ENCODE results near the gene F7.

F7 gene

GRCh38 chr13:113138792-113139551 lies 33.4 kb downstream of the F7 start:
- DNase-seq (ENCODE audit: low read depth in 3 of 3), result no peak

GRCh38 chr13:113139577-113139976 lies 34.0 kb downstream of the F7 start:
- DNase-seq (ENCODE audit: low read depth in 3 of 3), result no peak

- no peak for DNase-seq (ENCODE audit: low read depth in 3 of 3)
Measured at GRCh38 chr13:113140677-113141600, 35.3 kb downstream of the F7 start.

GRCh38 chr13:113141601-113141970 lies 36.0 kb downstream of the F7 start:
- DNase-seq (ENCODE audit: low read depth in 3 of 3), result no peak

GRCh38 chr13:113142876-113143275 lies 37.3 kb downstream of the F7 start:
- DNase-seq (ENCODE audit: low read depth in 3 of 3), result no peak

- DNase-seq (ENCODE audit: low read depth in 3 of 3), result no peak
Measured at GRCh38 chr13:113143466-113144254, 38.1 kb downstream of the F7 start.

GRCh38 chr13:113144255-113144629 lies 38.7 kb downstream of the F7 start:
- no peak for DNase-seq (ENCODE audit: low read depth in 3 of 3)

- DNase-seq (ENCODE audit: low read depth in 3 of 3), result no peak
Measured at GRCh38 chr13:113145496-113145895, 39.9 kb downstream of the F7 start.

- no peak for DNase-seq (ENCODE audit: low read depth in 3 of 3)
Measured at GRCh38 chr13:113145911-113146598, 40.5 kb downstream of the F7 start.

- no peak for DNase-seq (ENCODE audit: low read depth in 3 of 3)
Measured at GRCh38 chr13:113146750-113147149, 41.2 kb downstream of the F7 start.

- no peak for DNase-seq (ENCODE audit: low read depth in 3 of 3)
Measured at GRCh38 chr13:113147206-113147605, 41.6 kb downstream of the F7 start.

GRCh38 chr13:113148407-113148806 lies 42.8 kb downstream of the F7 start:
- no peak for DNase-seq (ENCODE audit: low read depth in 3 of 3)

- no peak for DNase-seq (ENCODE audit: low read depth in 3 of 3)
Measured at GRCh38 chr13:113148940-113149503, 43.4 kb downstream of the F7 start.

GRCh38 chr13:113149711-113150549 lies 44.3 kb downstream of the F7 start:
- no peak for DNase-seq (ENCODE audit: low read depth in 3 of 3)

GRCh38 chr13:113150550-113151365 lies 45.2 kb downstream of the F7 start:
- no peak for DNase-seq (ENCODE audit: low read depth in 3 of 3)

- no peak for DNase-seq (ENCODE audit: low read depth in 3 of 3)
Measured at GRCh38 chr13:113151745-113152690, 46.4 kb downstream of the F7 start.

- no peak for DNase-seq (ENCODE audit: low read depth in 3 of 3)
Measured at GRCh38 chr13:113152691-113152983, 47.0 kb downstream of the F7 start.

- DNase-seq (ENCODE audit: low read depth in 3 of 3), result peak in 1 of 3 experiments; percentile 23
Measured at GRCh38 chr13:113152984-113153809, 47.6 kb downstream of the F7 start.

All from stimulated activated CD4-positive, alpha-beta T cell treated with anti-CD3 and anti-CD28 coated beads, TNF-alpha, amount 100 ng/mL, for 4 hours (primary cell).